Anterior cingulate cortex (tissue), 58 donors: ENCODE data around the gene WDR64.
"Not testable (repeated sequence)": the region's sequence is repeated elsewhere in the genome, so short reads cannot be mapped to it uniquely, and the experiment has no call there.

Experiments
- DNase-seq, 58 donors: peaks; one replicate each; lab custom pipeline; 2025; lab: John Stamatoyannopoulos, UW

The WDR64 gene

GRCh38 chr1:241696815-241697639 lies 44.9 kb downstream of the WDR64 start:
- no peak for DNase-seq

GRCh38 chr1:241697640-241698018 lies 45.5 kb downstream of the WDR64 start:
- DNase-seq, result no peak

GRCh38 chr1:241698177-241698576 lies 46.1 kb downstream of the WDR64 start:
- no peak for DNase-seq

GRCh38 chr1:241701483-241702295 lies 49.6 kb downstream of the WDR64 start:
- DNase-seq, result no peak

- DNase-seq, result no peak
These were observed 50.6 kb downstream of the WDR64 start for GRCh38 chr1:241702442-241703373.

GRCh38 chr1:241703739-241704138 lies 51.7 kb downstream of the WDR64 start:
- DNase-seq, result not testable (repeated sequence)

GRCh38 chr1:241706257-241706656 lies 54.2 kb downstream of the WDR64 start:
- no peak for DNase-seq

- no peak for DNase-seq
These were observed 54.9 kb downstream of the WDR64 start for GRCh38 chr1:241706967-241707366.

- DNase-seq, result no peak
These were observed 55.4 kb downstream of the WDR64 start for GRCh38 chr1:241707442-241707841.

GRCh38 chr1:241711326-241711725 lies 59.2 kb downstream of the WDR64 start:
- DNase-seq, result no peak

GRCh38 chr1:241713316-241713715 lies 61.2 kb downstream of the WDR64 start:
- DNase-seq, result no peak

- no peak for DNase-seq
These were observed 62.5 kb downstream of the WDR64 start for GRCh38 chr1:241714321-241715218.

GRCh38 chr1:241715435-241715834 lies 63.4 kb downstream of the WDR64 start:
- DNase-seq, result no peak

GRCh38 chr1:241715956-241716355 lies 63.9 kb downstream of the WDR64 start:
- peak in 1 of 58 donors; percentile 57 for DNase-seq

- no peak for DNase-seq
These were observed 65.0 kb downstream of the WDR64 start for GRCh38 chr1:241716915-241717656.

GRCh38 chr1:241717975-241718374 lies 65.9 kb downstream of the WDR64 start:
- DNase-seq, result no peak

- no peak for DNase-seq
These were observed 68.9 kb downstream of the WDR64 start for GRCh38 chr1:241721011-241721410.

GRCh38 chr1:241722947-241723346 lies 70.9 kb downstream of the WDR64 start:
- no peak for DNase-seq
